Activated T-cell treated with anti-CD3 and anti-CD28 coated beads for 1 hour (primary cell): ENCODE results near the gene ATP5MC2.
A peak's percentile ranks its signal among the peaks of the same experiment; 100 is the strongest.
"Not testable (repeated sequence)": the region's sequence is repeated elsewhere in the genome, so short reads cannot be mapped to it uniquely, and the experiment has no call there.

Source experiments
- DNase-seq: peaks from one replicate; pipeline ENCODE4 v3.0.0-alpha.2; 2020; ENCODE audit warnings: low read depth

The ATP5MC2 gene

GRCh38 chr12:53675701-53676607 is at the start of gene ATP5MC2:
ATP5MC2 (minus strand) TSS chr12:53676083; CDS start chr12:53672614, 3,469 bp downstream.
- DNase-seq: peak; percentile 95

- no peak for DNase-seq
Observed at GRCh38 chr12:53722450-53723041, 46.7 kb upstream of the ATP5MC2 start.

- DNase-seq: no peak
Observed at GRCh38 chr12:53720946-53721345, 45.1 kb upstream of the ATP5MC2 start.

GRCh38 chr12:53719649-53720048 is 43.8 kb upstream of the ATP5MC2 start:
- no peak for DNase-seq

- DNase-seq: not testable (repeated sequence)
Observed at GRCh38 chr12:53718567-53718966, 42.7 kb upstream of the ATP5MC2 start.

- DNase-seq: no peak
Observed at GRCh38 chr12:53717319-53717718, 41.4 kb upstream of the ATP5MC2 start.

- no peak for DNase-seq
Observed at GRCh38 chr12:53714004-53714403, 38.1 kb upstream of the ATP5MC2 start.

GRCh38 chr12:53713516-53713915 is 37.6 kb upstream of the ATP5MC2 start:
- DNase-seq: no peak

GRCh38 chr12:53712059-53712643 is 36.3 kb upstream of the ATP5MC2 start:
- DNase-seq: no peak

GRCh38 chr12:53710091-53710490 is 34.2 kb upstream of the ATP5MC2 start:
- no peak for DNase-seq

GRCh38 chr12:53709671-53710070 is 33.8 kb upstream of the ATP5MC2 start:
- DNase-seq: no peak

- no peak for DNase-seq
Observed at GRCh38 chr12:53706080-53706479, 30.2 kb upstream of the ATP5MC2 start.

- DNase-seq: no peak
Observed at GRCh38 chr12:53703756-53704155, 27.9 kb upstream of the ATP5MC2 start.

GRCh38 chr12:53701518-53702264 is 25.8 kb upstream of the ATP5MC2 start:
- peak; percentile 69 for DNase-seq

GRCh38 chr12:53700567-53700966 is 24.7 kb upstream of the ATP5MC2 start:
- no peak for DNase-seq

GRCh38 chr12:53699678-53700025 is 23.8 kb upstream of the ATP5MC2 start:
- DNase-seq: no peak

GRCh38 chr12:53698948-53699677 is 23.2 kb upstream of the ATP5MC2 start:
- no peak for DNase-seq

- no peak for DNase-seq
Observed at GRCh38 chr12:53696655-53697331, 20.9 kb upstream of the ATP5MC2 start.

- DNase-seq: no peak
Observed at GRCh38 chr12:53696285-53696654, 20.4 kb upstream of the ATP5MC2 start.

GRCh38 chr12:53695152-53696145 is 19.6 kb upstream of the ATP5MC2 start:
- DNase-seq: peak; percentile 17
